H9 (cell line): ENCODE results near the gene FOXC2. TPM values are rescaled to one million over a fixed set of nuclear protein-coding genes. Genes with fewer than 3 reads are reported as not detected.

Experiments
- DNase-seq: peaks from one replicate; pipeline ENCODE4 v3.0.0-alpha.2; 2017
- H2AFZ ChIP-seq: one replicate; pipeline ENCODE4 v1.6.1; 2013; ENCODE audit warnings: mild to moderate bottlenecking, low read length, control low read depth, moderate library complexity
- H2AK5ac ChIP-seq: 2 replicates; pipeline ENCODE4 v1.6.1; 2013; ENCODE audit warnings: low read length, control low read depth, mixed read lengths; ENCODE audit not compliant: insufficient read length
- H2BK120ac ChIP-seq: one replicate; pipeline ENCODE4 v1.6.1; 2013; ENCODE audit warnings: low read depth, mild to moderate bottlenecking, low read length, control low read depth, inconsistent platforms; ENCODE audit not compliant: poor library complexity, severe bottlenecking
- H2BK12ac ChIP-seq: 2 replicates; pipeline ENCODE4 v1.6.1; 2013; ENCODE audit warnings: low read length, control low read depth, mixed read lengths, low read depth; ENCODE audit not compliant: insufficient read length
- H2BK15ac ChIP-seq: 2 replicates; pipeline ENCODE4 v1.6.1; 2013; ENCODE audit warnings: low read depth, low read length, control low read depth
- H2BK20ac ChIP-seq: one replicate; pipeline ENCODE4 v1.6.1; 2013; ENCODE audit warnings: low read depth, mild to moderate bottlenecking, low read length, control low read depth, inconsistent platforms; ENCODE audit not compliant: poor library complexity, severe bottlenecking
- H2BK5ac ChIP-seq: 2 replicates; pipeline ENCODE4 v1.6.1; 2013; ENCODE audit warnings: low read length, control low read depth, mixed read lengths; ENCODE audit not compliant: insufficient read length
- H3K14ac ChIP-seq: 2 replicates; pipeline ENCODE4 v1.6.1; 2013; ENCODE audit warnings: low read length, control low read depth; ENCODE audit not compliant: insufficient read depth
- H3K18ac ChIP-seq: 2 replicates; pipeline ENCODE4 v1.6.1; 2013; ENCODE audit warnings: low read depth, mild to moderate bottlenecking, mixed read lengths, low read length, control low read depth; ENCODE audit not compliant: insufficient read length
- H3K23ac ChIP-seq: 2 replicates; pipeline ENCODE4 v1.6.1; 2013; ENCODE audit warnings: low read length, control low read depth, mixed read lengths, low read depth; ENCODE audit not compliant: insufficient read length
- H3K23me2 ChIP-seq: 2 replicates; pipeline ENCODE4 v1.6.1; 2013; ENCODE audit warnings: low read depth, mild to moderate bottlenecking, mixed read lengths, low read length, control low read depth; ENCODE audit not compliant: insufficient read length, poor library complexity, severe bottlenecking
- H3K27ac ChIP-seq: 2 replicates; pipeline ENCODE4 v1.5.1; 2013; ENCODE audit warnings: low read length, control low read depth, mixed read lengths, low read depth; ENCODE audit not compliant: insufficient read length
- H3K27me3 ChIP-seq: 2 replicates; pipeline ENCODE4 v1.6.1; 2013; ENCODE audit warnings: low read length, control low read depth, inconsistent platforms; ENCODE audit not compliant: insufficient read depth
- H3K4ac ChIP-seq: 2 replicates; pipeline ENCODE4 v1.6.1; 2013; ENCODE audit warnings: low read depth, mild to moderate bottlenecking, control low read depth, inconsistent platforms, low read length, moderate library complexity
- H3K4me1 ChIP-seq: 2 replicates; pipeline ENCODE4 v1.6.1; 2013; ENCODE audit warnings: low read length, control low read depth, inconsistent platforms; ENCODE audit not compliant: insufficient read depth
- H3K4me2 ChIP-seq: 2 replicates; pipeline ENCODE4 v1.6.1; 2013; ENCODE audit warnings: low read length, control low read depth, mixed read lengths; ENCODE audit not compliant: insufficient read length, insufficient read depth
- H3K56ac ChIP-seq: 2 replicates; pipeline ENCODE4 v1.6.1; 2013; ENCODE audit warnings: low read depth, mild to moderate bottlenecking, mixed read lengths, low read length, control low read depth; ENCODE audit not compliant: insufficient read length
- H3K79me1 ChIP-seq: 2 replicates; pipeline ENCODE4 v1.6.1; 2013; ENCODE audit warnings: low read depth, mild to moderate bottlenecking, moderate library complexity, low read length, control low read depth, inconsistent platforms; ENCODE audit not compliant: insufficient read depth, poor library complexity, severe bottlenecking
- H3K79me2 ChIP-seq: 2 replicates; pipeline ENCODE4 v1.6.1; 2013; ENCODE audit warnings: low read length, control low read depth, inconsistent platforms; ENCODE audit not compliant: insufficient read depth
- H3K9ac ChIP-seq: 2 replicates; pipeline ENCODE4 v1.6.1; 2013; ENCODE audit warnings: low read length, control low read depth, mixed read lengths; ENCODE audit not compliant: insufficient read length; ENCODE audit errors: extremely low read depth
- H3K9me3 ChIP-seq: one replicate; pipeline ENCODE4 v1.6.1; 2013; ENCODE audit warnings: low read depth, low read length, inconsistent platforms; ENCODE audit not compliant: control insufficient read depth
- H3T11ph ChIP-seq: one replicate; pipeline ENCODE4 v1.6.1; 2013; ENCODE audit warnings: mild to moderate bottlenecking, low read length, control low read depth, inconsistent platforms
- H4K20me1 ChIP-seq: one replicate; pipeline ENCODE4 v1.6.1; 2013; ENCODE audit not compliant: control insufficient read depth, insufficient read length, insufficient read depth
- H4K5ac ChIP-seq: 2 replicates; pipeline ENCODE4 v1.6.1; 2013; ENCODE audit warnings: low read depth, mild to moderate bottlenecking, mixed read lengths, low read length, control low read depth; ENCODE audit not compliant: insufficient read length
- H4K8ac ChIP-seq: replicated peaks from 2 replicates; pipeline ENCODE4 v1.6.1; 2013; ENCODE audit warnings: low read length, control low read depth, mixed read lengths, low read depth; ENCODE audit not compliant: insufficient read length
- H4K91ac ChIP-seq: 2 replicates; pipeline ENCODE4 v1.6.1; 2013; ENCODE audit warnings: low read depth, mild to moderate bottlenecking, moderate library complexity, mixed read lengths, low read length, control low read depth; ENCODE audit not compliant: insufficient read length
- H3K27ac Mint-ChIP-seq, 3 experiments: 2 replicates in 2 of 3; 3 replicates in 1 of 3; pipeline ENCODE4 v1.8.0; 2020 to 2021; ENCODE audit warnings: mixed read lengths in 3 of 3, mild to moderate bottlenecking in 1 of 3, moderate library complexity in 1 of 3
- H3K27me3 Mint-ChIP-seq: 2 replicates; pipeline ENCODE4 v1.8.0; 2021; ENCODE audit warnings: low read depth, mild to moderate bottlenecking, moderate library complexity, mixed read lengths
- H3K36me3 Mint-ChIP-seq, 3 experiments: 2 replicates in 2 of 3; 3 replicates in 1 of 3; pipeline ENCODE4 v1.8.0; 2020 to 2021; ENCODE audit warnings: low read depth in 3 of 3, mixed read lengths in 3 of 3; ENCODE audit not compliant: insufficient read depth in 1 of 3
- H3K4me1 Mint-ChIP-seq, 2 experiments: 2 replicates each; pipeline ENCODE4 v1.8.0; 2020; ENCODE audit warnings: mixed read lengths in 2 of 2
- H3K4me3 Mint-ChIP-seq, 2 experiments: 2 replicates in 1 of 2; 3 replicates in 1 of 2; pipeline ENCODE4 v1.8.0; 2020 to 2021; ENCODE audit warnings: mild to moderate bottlenecking in 2 of 2, mixed read lengths in 2 of 2, moderate library complexity in 1 of 2
- H3K9me3 Mint-ChIP-seq, 2 experiments: 2 replicates in 1 of 2; 3 replicates in 1 of 2; pipeline ENCODE4 v1.8.0; 2020; ENCODE audit warnings: mild to moderate bottlenecking in 2 of 2, mixed read lengths in 2 of 2, moderate library complexity in 1 of 2
- CTCF ChIP-seq: fragments of 200-600 bp; sonication (generic); conservative IDR thresholded peaks from 3 replicates; pipeline ENCODE4 v1.8.0; 2021; ENCODE audit warnings: antibody characterized with exemption, mild to moderate bottlenecking
- WGBS: extraction: QIAGEN DNeasy Blood & Tissue Kit; methylation state at CpG from one replicate; pipeline ENCODE4 v1.1.7; 2013; ENCODE audit warnings: missing lambda C conversion rate, low lambda C conversion rate, mixed read lengths; ENCODE audit not compliant: insufficient read length; ENCODE audit errors: extremely low coverage; 5-methylcytosine and 5-hydroxymethylcytosine counted together
- total RNA-seq: library from RNA; stranded (reverse); gene quantifications from 2 replicates; pipeline ENCODE4 v1.2.1, GENCODE V29; 2021

FOXC2 gene
- total RNA-seq, 1 experiment from 2014 or later, result not detected

- H2BK15ac ChIP-seq, result no peak overlapping the region
- no peak overlapping the region for H3K27ac ChIP-seq
- H3K9me3 Mint-ChIP-seq, result no peaks in the 10 kb centered on the region
- H3K4me2 ChIP-seq, result no peak overlapping the region
- no peak for DNase-seq
- no peaks in the 10 kb centered on the region for H3K4me1 Mint-ChIP-seq
- H4K91ac ChIP-seq, result no peak overlapping the region
- no peaks in the 10 kb centered on the region for H3K79me1 ChIP-seq
- no peak overlapping the region for H3K23ac ChIP-seq
- no peak overlapping the region for H3K14ac ChIP-seq
- no peaks in the 10 kb centered on the region for H3K9me3 ChIP-seq
- no peak overlapping the region for H3K4me3 Mint-ChIP-seq
- no peak overlapping the region for H2BK12ac ChIP-seq
- H3K9ac ChIP-seq, result no peak overlapping the region
- H3K23me2 ChIP-seq, result no peaks in the 10 kb centered on the region
- H3K79me2 ChIP-seq, result no peaks in the 10 kb centered on the region
- TF ChIP-seq CTCF, result no peak
- WGBS, result no CpG with 5 or more reads among the region's 19 CpGs
- H4K8ac ChIP-seq, result no peak overlapping the region
- H3K27me3 Mint-ChIP-seq, result peaks cover 6% of the 10 kb centered on the region
- no peak overlapping the region for H3K56ac ChIP-seq
- H2BK5ac ChIP-seq, result no peak overlapping the region
- no peak overlapping the region for H2BK20ac ChIP-seq
- H2AFZ ChIP-seq, result no peak overlapping the region
- H3T11ph ChIP-seq, result no peak overlapping the region
- H3K18ac ChIP-seq, result no peak overlapping the region
- no peak overlapping the region for H2BK120ac ChIP-seq
- H3K27ac Mint-ChIP-seq, result no peak overlapping the region
- no peaks in the 10 kb centered on the region; a peak in 2 of 7 replicates for H3K36me3 Mint-ChIP-seq
- no peaks in the 10 kb centered on the region for H4K20me1 ChIP-seq
- H3K4ac ChIP-seq, result no peak overlapping the region
- H2AK5ac ChIP-seq, result no peak overlapping the region
- H3K4me1 ChIP-seq, result no peaks in the 10 kb centered on the region
- no peak overlapping the region for H4K5ac ChIP-seq
- H3K27me3 ChIP-seq, result no peaks in the 10 kb centered on the region
Measured at GRCh38 chr16:86545954-86546637, 20.5 kb upstream of the FOXC2 start.
